ENCODE measurements around the gene KDM4F. TPM values are rescaled to one million over a fixed set of nuclear protein-coding genes. Genes with fewer than 3 reads are reported as not detected.

The KDM4F gene
- total and polyA plus RNA-seq, 11 donors = not detected

DNA sequence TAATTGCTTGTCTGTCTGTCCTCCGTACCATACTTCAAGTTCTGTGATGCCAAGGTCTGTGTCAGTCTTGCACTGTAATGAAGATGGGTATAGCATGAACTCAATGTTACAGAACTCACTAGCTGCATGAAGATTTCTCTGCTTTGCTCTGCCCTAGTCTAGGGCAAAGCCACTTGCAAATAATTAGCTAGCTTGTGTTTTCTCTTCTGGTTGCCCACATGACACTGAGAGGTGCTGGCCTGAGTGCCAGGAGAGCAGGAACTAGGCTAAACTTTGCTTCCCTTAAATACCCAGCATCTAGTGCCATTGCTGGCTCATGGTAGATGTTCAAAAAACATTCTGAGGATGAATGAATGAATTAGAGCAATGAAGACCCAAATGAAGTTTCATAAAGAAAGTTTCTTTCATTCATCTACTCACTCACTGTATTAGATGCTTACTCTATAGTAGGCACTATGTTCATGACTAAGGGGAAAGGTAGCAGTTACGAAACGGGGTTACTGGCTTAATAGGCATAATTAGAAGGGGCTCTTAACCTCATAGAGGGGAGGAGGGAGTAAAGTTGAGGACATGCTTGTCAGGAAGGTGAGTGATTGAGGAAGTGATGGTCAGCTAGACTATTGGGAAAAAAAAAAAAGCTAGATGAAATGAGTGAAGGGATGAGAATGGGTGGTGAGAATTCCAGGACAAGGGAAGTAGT lies 36.0 kb downstream of the KDM4F start:
- TF ChIP-seq, protein P1, sequence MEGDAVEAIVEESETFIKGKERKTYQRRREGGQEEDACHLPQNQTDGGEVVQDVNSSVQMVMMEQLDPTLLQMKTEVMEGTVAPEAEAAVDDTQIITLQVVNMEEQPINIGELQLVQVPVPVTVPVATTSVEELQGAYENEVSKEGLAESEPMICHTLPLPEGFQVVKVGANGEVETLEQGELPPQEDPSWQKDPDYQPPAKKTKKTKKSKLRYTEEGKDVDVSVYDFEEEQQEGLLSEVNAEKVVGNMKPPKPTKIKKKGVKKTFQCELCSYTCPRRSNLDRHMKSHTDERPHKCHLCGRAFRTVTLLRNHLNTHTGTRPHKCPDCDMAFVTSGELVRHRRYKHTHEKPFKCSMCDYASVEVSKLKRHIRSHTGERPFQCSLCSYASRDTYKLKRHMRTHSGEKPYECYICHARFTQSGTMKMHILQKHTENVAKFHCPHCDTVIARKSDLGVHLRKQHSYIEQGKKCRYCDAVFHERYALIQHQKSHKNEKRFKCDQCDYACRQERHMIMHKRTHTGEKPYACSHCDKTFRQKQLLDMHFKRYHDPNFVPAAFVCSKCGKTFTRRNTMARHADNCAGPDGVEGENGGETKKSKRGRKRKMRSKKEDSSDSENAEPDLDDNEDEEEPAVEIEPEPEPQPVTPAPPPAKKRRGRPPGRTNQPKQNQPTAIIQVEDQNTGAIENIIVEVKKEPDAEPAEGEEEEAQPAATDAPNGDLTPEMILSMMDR (IDR thresholded peaks at IDR 0.05) = no peak
- TF ChIP-seq POLR2A (IDR thresholded peaks at IDR 0.05) = no peak
- Histone ChIP-seq H3K9me3 (no peaks in the 10 kb centered on the region), H3K4me1 (peaks cover 0 to 19% (median 9%) of the 10 kb centered on the region in 12 donors), H3K27me3 (no peaks in the 10 kb centered on the region), H3K36me3 (no peaks in the 10 kb centered on the region), H3K4me3 (no peak overlapping the region), H3K27ac (no peak overlapping the region)
- ATAC-seq (no peak), DNase-seq (no peak)
- intact Hi-C loops (cut with DNase I) = loop anchor here in 2 of 10 donors (5.0 to 10.0 kb wide), 2 partner anchors 67 to 680 kb away; no protein-coding TSS in a partner anchor
- 89 to 93% (median 91%) methylated on average over 3 of the region's 3 CpGs for WGBS, 4 donors

- no peaks in the 10 kb centered on the region for H3K9me3 ChIP-seq
- no peak for TF ChIP-seq POLR2A (IDR thresholded peaks at IDR 0.05)
- no peak overlapping the region for H3K4me3 ChIP-seq
- intact Hi-C loops (cut with DNase I) = loop anchor here in 2 of 10 donors (5.0 to 10.0 kb wide), 2 partner anchors 66 to 679 kb away; no protein-coding TSS in a partner anchor
- no peaks in the 10 kb centered on the region for H3K27me3 ChIP-seq
- H3K4me1 ChIP-seq = peaks cover 0 to 22% (median 10%) of the 10 kb centered on the region in 12 donors
- no peak overlapping the region for H3K27ac ChIP-seq
- ATAC-seq (no peak), DNase-seq (no peak)
- WGBS, 4 donors = 91 to 94% (median 92%) methylated on average over 2 of the region's 2 CpGs
- no peaks in the 10 kb centered on the region for H3K36me3 ChIP-seq
Measured at GRCh38 chr11:95086151-95086550, 36.9 kb downstream of the KDM4F start.

- no peaks in the 10 kb centered on the region for H3K9me3 ChIP-seq
- H3K4me3 ChIP-seq = no peak overlapping the region
- H3K36me3 ChIP-seq = no peaks in the 10 kb centered on the region
- TF ChIP-seq, protein P1 (IDR thresholded peaks at IDR 0.05) = no peak
- no peak for TF ChIP-seq POLR2A (IDR thresholded peaks at IDR 0.05)
- intact Hi-C loops (cut with DNase I) = loop anchor here in 2 of 10 donors (5.0 to 10.0 kb wide), 2 partner anchors 65 to 678 kb away; no protein-coding TSS in a partner anchor
- ATAC-seq (no peak), DNase-seq (no peak)
- H3K27me3 ChIP-seq = no peaks in the 10 kb centered on the region
- H3K4me1 ChIP-seq = peaks cover 0 to 24% (median 16%) of the 10 kb centered on the region in 12 donors
- no peak overlapping the region for H3K27ac ChIP-seq
- 98 to 100% (median 99%) methylated on average over 1 of the region's 1 CpG for WGBS, 4 donors
Measured at GRCh38 chr11:95086836-95087570, 37.8 kb downstream of the KDM4F start.

- H3K36me3 ChIP-seq = no peaks in the 10 kb centered on the region
- H3K4me3 ChIP-seq = peak overlapping the region; percentile 77 to 96 (median 92)
- H3K4me1 ChIP-seq = peaks cover 0 to 40% (median 22%) of the 10 kb centered on the region in 12 donors
- no peak for DNase-seq
- no peaks in the 10 kb centered on the region for H3K27me3 ChIP-seq
- intact Hi-C loops (cut with DNase I) = loop anchor here in 5 of 10 donors (1.0 to 10.0 kb wide), 7 partner anchors 14 to 676 kb away; no protein-coding TSS in a partner anchor
- no peak for TF ChIP-seq POLR2A (IDR thresholded peaks at IDR 0.05)
- TF ChIP-seq, protein P1 (IDR thresholded peaks at IDR 0.05) = no peak
- ATAC-seq = peak; percentile 61 to 74 (median 72)
- 15 to 20% (median 16%) methylated on average over 19 to 27 of the region's 27 CpGs for whole genome bisulfite sequencing, 4 donors
- H3K27ac ChIP-seq = peak overlapping the region; percentile 63 to 98 (median 93)
- H3K9me3 ChIP-seq = no peaks in the 10 kb centered on the region
Measured at GRCh38 chr11:95088946-95089619, 39.9 kb downstream of the KDM4F start.
